Mesenchymal stem cell (in vitro differentiated cells and primary cell): Measurements from ENCODE around the gene CCNE1.
"Not testable (repeated sequence)": the region's sequence is repeated elsewhere in the genome, so short reads cannot be mapped to it uniquely, and the experiment has no call there.

Experiments used
- DNase-seq: peaks from one replicate; pipeline ENCODE4 v3.0.0-alpha.2; 2013
- H2AFZ ChIP-seq: one replicate; pipeline ENCODE4 v1.6.1; 2013; ENCODE audit warnings: low read depth, mild to moderate bottlenecking, control low read depth, inconsistent platforms, low read length, moderate library complexity
- H2AK5ac ChIP-seq: 2 replicates; pipeline ENCODE4 v1.6.1; 2013; ENCODE audit warnings: low read length, moderate library complexity, mild to moderate bottlenecking, inconsistent platforms; ENCODE audit not compliant: severe bottlenecking
- H2BK120ac ChIP-seq: one replicate; pipeline ENCODE4 v1.6.1; 2013; ENCODE audit warnings: low read depth, mild to moderate bottlenecking, inconsistent platforms, low read length, moderate library complexity
- H2BK12ac ChIP-seq, 2 experiments: one replicate each; pipeline ENCODE4 v1.6.1; 2013; ENCODE audit warnings: inconsistent platforms in 2 of 2, low read length in 2 of 2, mild to moderate bottlenecking in 2 of 2, moderate library complexity in 2 of 2, control low read depth in 1 of 2
- H2BK15ac ChIP-seq: one replicate; pipeline ENCODE4 v1.6.1; 2013; ENCODE audit warnings: mild to moderate bottlenecking, low read depth, inconsistent platforms; ENCODE audit not compliant: poor library complexity, severe bottlenecking
- H2BK5ac ChIP-seq: 2 replicates; pipeline ENCODE4 v1.6.1; 2013; ENCODE audit warnings: low read depth, mild to moderate bottlenecking, low read length, control low read depth, inconsistent platforms; ENCODE audit not compliant: poor library complexity, severe bottlenecking
- H3K14ac ChIP-seq, 2 experiments: one replicate each; pipeline ENCODE4 v1.6.1; 2013; ENCODE audit warnings: inconsistent platforms in 2 of 2, low read length in 2 of 2, control low read depth in 1 of 2, mild to moderate bottlenecking in 1 of 2, moderate library complexity in 1 of 2
- H3K18ac ChIP-seq, 2 experiments: one replicate each; pipeline ENCODE4 v1.6.1; 2013; ENCODE audit warnings: inconsistent platforms in 2 of 2, low read length in 2 of 2, control low read depth in 1 of 2, low read depth in 1 of 2, mild to moderate bottlenecking in 1 of 2
- H3K23ac ChIP-seq, 2 experiments: one replicate each; pipeline ENCODE4 v1.6.1; 2013; ENCODE audit warnings: inconsistent platforms in 2 of 2, low read length in 2 of 2, mild to moderate bottlenecking in 2 of 2, moderate library complexity in 2 of 2, control low read depth in 1 of 2
- H3K27ac ChIP-seq: 2 replicates; pipeline ENCODE4 v1.5.1; 2013; ENCODE audit warnings: mild to moderate bottlenecking, moderate library complexity, low read length, control low read depth, inconsistent platforms; ENCODE audit not compliant: poor library complexity, severe bottlenecking
- H3K27me3 ChIP-seq, 2 experiments: 2 replicates each; pipeline versions ENCODE4 v1.6.1 to v1.7.0; 2013; ENCODE audit warnings: low read length in 2 of 2, mild to moderate bottlenecking in 2 of 2, moderate library complexity in 2 of 2, control low read depth in 1 of 2, inconsistent platforms in 1 of 2; ENCODE audit not compliant: control insufficient read depth in 1 of 2, insufficient read depth in 1 of 2
- H3K36me3 ChIP-seq, 2 experiments: 2 replicates each; pipeline versions ENCODE4 v1.6.1 to v1.7.0; 2013; ENCODE audit warnings: low read length in 2 of 2, control low read depth in 1 of 2, inconsistent platforms in 1 of 2, low read depth in 1 of 2, mild to moderate bottlenecking in 1 of 2; ENCODE audit not compliant: insufficient read depth in 2 of 2, control insufficient read depth in 1 of 2
- H3K4ac ChIP-seq, 2 experiments: one replicate each; pipeline ENCODE4 v1.6.1; 2013; ENCODE audit warnings: inconsistent platforms in 2 of 2, low read length in 2 of 2, mild to moderate bottlenecking in 2 of 2, moderate library complexity in 2 of 2, control low read depth in 1 of 2, low read depth in 1 of 2
- H3K4me1 ChIP-seq: 2 replicates; pipeline ENCODE4 v1.6.1; 2013; ENCODE audit warnings: low read depth, low read length, control low read depth; ENCODE audit not compliant: control insufficient read depth, insufficient read depth
- H3K4me2 ChIP-seq: 2 replicates; pipeline ENCODE4 v1.6.1; 2013; ENCODE audit warnings: low read length, mild to moderate bottlenecking, inconsistent platforms; ENCODE audit not compliant: poor library complexity, severe bottlenecking
- H3K4me3 ChIP-seq, 2 experiments: 2 replicates each; pipeline versions ENCODE4 v1.5.1 to v1.7.0; 2013; ENCODE audit warnings: low read length in 2 of 2, mild to moderate bottlenecking in 2 of 2, control low read depth in 1 of 2, low read depth in 1 of 2; ENCODE audit not compliant: insufficient read depth in 1 of 2
- H3K79me1 ChIP-seq: replicated peaks from 2 replicates; pipeline ENCODE4 v1.6.1; 2013; ENCODE audit warnings: mild to moderate bottlenecking, control low read depth, low read length, inconsistent platforms; ENCODE audit not compliant: poor library complexity, severe bottlenecking
- H3K9ac ChIP-seq: 2 replicates; pipeline ENCODE4 v1.7.0; 2013; ENCODE audit warnings: mild to moderate bottlenecking, low read length, moderate library complexity
- H3K9me3 ChIP-seq: 2 replicates; pipeline ENCODE4 v1.7.0; 2013; ENCODE audit warnings: mild to moderate bottlenecking, low read length; ENCODE audit not compliant: control insufficient read depth
- H4K8ac ChIP-seq: one replicate; pipeline ENCODE4 v1.6.1; 2013; ENCODE audit warnings: inconsistent platforms, mild to moderate bottlenecking, low read length, moderate library complexity
- H4K91ac ChIP-seq: one replicate; pipeline ENCODE4 v1.6.1; 2013; ENCODE audit warnings: mild to moderate bottlenecking, low read length, inconsistent platforms
- WGBS: methylation state at CpG from one replicate; pipeline ENCODE4 v1.1.7; 2013; ENCODE audit warnings: mixed read lengths; 5-methylcytosine and 5-hydroxymethylcytosine counted together

Gene CCNE1

DNA sequence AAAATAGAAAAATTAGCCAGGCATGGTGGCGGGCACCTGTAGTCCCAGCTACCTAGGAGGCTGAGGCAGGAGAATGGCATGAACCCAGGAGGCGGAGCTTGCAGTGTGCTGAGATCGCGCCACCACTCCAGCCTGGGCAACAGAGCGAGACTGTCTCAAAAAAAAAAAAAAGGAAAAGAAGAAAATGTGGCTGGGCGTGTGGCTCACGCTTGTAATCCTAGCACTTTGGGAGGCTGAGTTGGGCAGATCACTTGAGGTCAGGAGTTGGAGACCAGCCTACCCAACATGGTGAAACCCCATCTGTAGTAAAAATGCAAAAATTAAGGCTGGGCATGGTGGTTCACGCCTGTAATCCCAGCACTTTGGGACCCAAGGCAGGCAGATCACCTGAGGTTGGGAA is 13.5 kb downstream of the CCNE1 start:
- H3K79me1 ChIP-seq, H3K14ac ChIP-seq, H3K27me3 ChIP-seq, H2BK5ac ChIP-seq, H3K4me1 ChIP-seq, H3K4me3 ChIP-seq, H2BK120ac ChIP-seq, H3K9me3 ChIP-seq, H3K18ac ChIP-seq, H3K23ac ChIP-seq, H2BK12ac ChIP-seq, H2AK5ac ChIP-seq, H2BK15ac ChIP-seq, H4K91ac ChIP-seq, DNase-seq, H3K9ac ChIP-seq, H4K8ac ChIP-seq, H3K4ac ChIP-seq, H2AFZ ChIP-seq, H3K4me2 ChIP-seq, H3K27ac ChIP-seq: not testable (repeated sequence)
- WGBS: 95% methylated on average over 8 of the region's 8 CpGs
- peaks cover 20 to 27% of the 10 kb centered on the region in 2 experiments for H3K36me3 ChIP-seq

DNA sequence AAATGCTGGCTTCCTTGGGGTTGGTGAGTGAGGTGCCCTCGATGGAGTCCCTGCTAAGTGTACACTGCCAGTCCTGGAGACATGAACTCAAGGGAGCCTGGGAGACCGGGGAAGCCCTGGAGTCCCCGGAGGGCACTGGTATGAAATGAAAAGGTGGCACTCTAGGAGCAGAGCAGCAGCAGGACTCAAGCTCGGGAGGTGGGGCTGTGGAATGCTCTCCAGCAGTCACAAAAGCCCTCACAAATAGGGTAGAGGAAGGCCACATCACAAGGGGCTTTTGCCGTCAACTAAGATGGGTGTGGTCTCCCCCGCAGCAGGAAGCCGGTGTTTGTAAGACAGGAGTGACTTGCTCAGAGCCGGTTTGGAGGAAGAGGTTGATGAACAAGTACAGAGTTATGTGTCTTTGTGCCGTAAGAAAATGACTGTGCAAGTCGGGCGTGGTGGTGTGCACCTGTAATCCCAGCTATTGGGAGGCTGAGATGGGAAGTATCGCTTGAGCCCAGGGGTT is 19.3 kb downstream of the CCNE1 start:
- Histone ChIP-seq H2AK5ac (no peak overlapping the region), H3K9ac (no peak overlapping the region), H3K4ac (no peak overlapping the region), H3K79me1 (no peaks in the 10 kb centered on the region), H2BK120ac (no peak overlapping the region), H3K23ac (no peak overlapping the region), H3K27me3 (peaks cover 14 to 29% of the 10 kb centered on the region in 2 experiments), H2BK12ac (no peak overlapping the region), H3K14ac (no peak overlapping the region), H3K4me3 (no peak overlapping the region), H2AFZ (no peak overlapping the region), H3K4me2 (no peak overlapping the region), H2BK15ac (no peak overlapping the region), H3K18ac (no peak overlapping the region), H4K91ac (no peak overlapping the region), H3K4me1 (peaks cover 2% of the 10 kb centered on the region), H3K36me3 (no peaks in the 10 kb centered on the region), H2BK5ac (no peak overlapping the region), H3K9me3 (no peaks in the 10 kb centered on the region), H3K27ac (no peak overlapping the region), H4K8ac (no peak overlapping the region)
- 56% methylated on average over 9 of the region's 12 CpGs for WGBS
- no peak for DNase-seq

DNA sequence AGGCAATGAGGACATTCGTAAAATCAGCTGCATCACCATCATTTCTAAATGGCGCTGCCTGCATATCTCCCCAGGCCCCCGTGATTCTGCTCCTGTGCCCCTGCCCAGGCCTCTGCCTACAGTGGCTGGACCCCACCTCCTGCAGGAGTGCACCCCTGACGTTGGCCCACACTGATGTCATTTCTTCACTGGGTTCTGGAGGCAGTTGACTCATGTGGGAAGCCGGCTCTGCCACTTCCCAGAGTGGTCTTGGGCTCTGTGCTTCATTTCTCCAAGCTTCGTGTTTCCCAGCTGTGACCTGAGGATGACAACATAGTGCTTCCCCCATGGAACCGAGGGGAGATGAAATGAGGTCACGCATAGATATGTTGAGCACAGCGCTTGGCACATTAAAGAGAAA is 19.9 kb downstream of the CCNE1 start:
- Histone ChIP-seq H3K36me3 (no peaks in the 10 kb centered on the region), H2AK5ac (no peak overlapping the region), H3K4me3 (no peak overlapping the region), H3K14ac (no peak overlapping the region), H3K27me3 (peaks cover 14 to 31% of the 10 kb centered on the region in 2 experiments), H3K9me3 (no peaks in the 10 kb centered on the region), H3K9ac (no peak overlapping the region), H3K4ac (no peak overlapping the region), H2BK120ac (no peak overlapping the region), H2BK5ac (no peak overlapping the region), H3K4me2 (no peak overlapping the region), H3K79me1 (no peaks in the 10 kb centered on the region), H3K4me1 (peaks cover 2% of the 10 kb centered on the region), H2BK15ac (no peak overlapping the region), H4K91ac (no peak overlapping the region), H3K27ac (no peak overlapping the region), H4K8ac (no peak overlapping the region), H3K23ac (no peak overlapping the region), H2BK12ac (no peak overlapping the region), H2AFZ (no peak overlapping the region), H3K18ac (no peak overlapping the region)
- WGBS: 76% methylated on average over 9 of the region's 9 CpGs
- no peak for DNase-seq

DNA sequence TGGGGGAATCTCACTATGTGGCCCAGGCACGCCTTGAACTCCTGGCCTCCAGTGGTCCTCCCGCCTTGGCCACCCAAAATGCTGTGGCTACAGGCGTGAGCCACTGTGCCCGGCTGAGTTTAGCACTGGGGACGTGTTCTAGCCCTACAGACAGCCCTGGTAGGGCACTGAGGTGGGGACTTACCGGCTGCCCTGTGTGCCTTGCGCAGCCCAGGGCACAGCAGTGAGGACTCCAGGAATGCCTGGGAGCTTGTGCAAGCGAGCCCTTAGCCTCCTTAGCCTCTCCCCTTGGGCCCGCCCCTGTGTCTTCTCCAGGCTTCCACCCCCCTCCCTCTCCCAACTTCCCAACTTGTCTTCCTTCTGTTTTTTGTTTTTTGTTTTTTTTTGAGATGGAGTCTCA is 21.0 kb downstream of the CCNE1 start:
- Histone ChIP-seq H2BK120ac (no peak overlapping the region), H3K4me3 (no peak overlapping the region), H3K4me2 (no peak overlapping the region), H3K9me3 (no peaks in the 10 kb centered on the region), H3K27me3 (peaks cover 14 to 31% of the 10 kb centered on the region in 2 experiments), H2BK5ac (no peak overlapping the region), H3K27ac (no peak overlapping the region), H2AK5ac (no peak overlapping the region), H3K79me1 (no peaks in the 10 kb centered on the region), H3K23ac (no peak overlapping the region), H3K4ac (no peak overlapping the region), H3K4me1 (peaks cover 2% of the 10 kb centered on the region), H3K36me3 (no peaks in the 10 kb centered on the region), H3K9ac (no peak overlapping the region), H4K91ac (no peak overlapping the region), H2BK15ac (no peak overlapping the region), H2BK12ac (no peak overlapping the region), H2AFZ (no peak overlapping the region), H3K14ac (no peak overlapping the region), H4K8ac (no peak overlapping the region), H3K18ac (no peak overlapping the region)
- DNase-seq: no peak
- 92% methylated on average over 8 of the region's 9 CpGs for WGBS
